Transverse colon (tissue), 4 donors: ENCODE measurements around the gene FAM221A. TPM values are rescaled to one million over a fixed set of nuclear protein-coding genes. Genes with fewer than 3 reads are reported as not detected.
"Not testable (repeated sequence)": the region's sequence is repeated elsewhere in the genome, so short reads cannot be mapped to it uniquely, and the experiment has no call there.

Source experiments
- DNase-seq: peaks from one replicate; pipeline ENCODE4 v3.0.0-alpha.2; 2019
- H3K27ac ChIP-seq, 4 donors: fragments of 200-600 bp; sonication (generic); 2 replicates each; pipeline ENCODE4 v1.5.1; 2016 to 2018; ENCODE audit warnings: inconsistent platforms in 4 of 4
- H3K27me3 ChIP-seq: fragments of 200-600 bp; sonication (generic); 2 replicates; pipeline ENCODE4 v1.5.1; 2017; ENCODE audit warnings: inconsistent platforms
- H3K36me3 ChIP-seq, 4 donors: fragments of 200-600 bp; sonication (generic); 2 replicates each; pipeline ENCODE4 v1.5.1; 2017 to 2019; ENCODE audit warnings: inconsistent platforms in 4 of 4
- H3K4me1 ChIP-seq, 4 donors: fragments of 200-600 bp; sonication (generic); 2 replicates each; pipeline ENCODE4 v1.5.1; 2017 to 2020; ENCODE audit warnings: inconsistent platforms in 4 of 4
- H3K4me3 ChIP-seq, 4 donors: fragments of 200-600 bp; sonication (generic); 1 replicate in 1 of 4; 2 replicates in 3 of 4; pipeline versions ENCODE4 v1.5.1 to v1.6.1; 2017 to 2019; ENCODE audit warnings: inconsistent platforms in 4 of 4
- H3K9me3 ChIP-seq, 2 donors: fragments of 200-600 bp; sonication (generic); 2 replicates each; pipeline ENCODE4 v1.5.1; 2017 to 2019; ENCODE audit warnings: inconsistent platforms in 2 of 2
- EP300 ChIP-seq: sonication (generic); formaldehyde crosslinking; IDR thresholded peaks from one replicate; pipeline ENCODE4 v1.6.1; 2017; ENCODE audit warnings: antibody characterized with exemption, low read depth
- POLR2A ChIP-seq: fragments of 450-650 bp; IDR thresholded peaks from one replicate; pipeline ENCODE4 v1.6.1; 2016; ENCODE audit warnings: antibody characterized with exemption, mild to moderate bottlenecking, moderate library complexity
- POLR2AphosphoS5 ChIP-seq, 3 donors: sonication (generic); formaldehyde crosslinking; IDR thresholded peaks; one replicate each; pipeline ENCODE4 v1.6.1; 2016; ENCODE audit warnings: antibody characterized with exemption in 3 of 3
- WGBS, 2 donors: methylation state at CpG; one replicate each; pipeline ENCODE4 v1.1.5; 2018; ENCODE audit warnings: low coverage in 1 of 2; 5-methylcytosine and 5-hydroxymethylcytosine counted together
- in situ Hi-C, 4 donors: fragments of 200-750 bp; cut with MboI; loops; one replicate each; pipeline versions ENCODE4 v1.15.0 to v1.15.1; 2017; ENCODE audit warnings: low sequenced_read_pairs in 3 of 4, low pct_ligation_motif_present in 1 of 4, low pct_unique_long_range_greater_than_20kb in 1 of 4
- intact Hi-C: fragments of 100-400 bp; cut with DNase I; formaldehyde crosslinking; loops from one replicate; pipeline ENCODE4 v1.15.1; 2023; ENCODE audit warnings: low total_unique reads
- total RNA-seq, 4 donors: library from RNA; depleted of rRNA; stranded (reverse); fragments of >200 nt; gene quantifications; one replicate each; pipeline ENCODE4 v1.1.0, GENCODE V29; 2016
- TF ChIP-seq, protein P1 (sequence below), 5 experiments: fragments of 200-600 bp in 3 of 5; fragments of 450-650 bp in 2 of 5; sonication (generic) in 3 of 5; IDR thresholded peaks; 1 replicate in 2 of 5; 2 replicates in 3 of 5; pipeline ENCODE4 v1.5.1; 2016 to 2017; ENCODE audit warnings: antibody characterized with exemption in 5 of 5, inconsistent platforms in 3 of 5, mild to moderate bottlenecking in 2 of 5, moderate library complexity in 1 of 5

The FAM221A gene
- total RNA-seq, 4 donors from 2014 or later: 7.5 to 18.4 (median 13.1) TPM

DNA sequence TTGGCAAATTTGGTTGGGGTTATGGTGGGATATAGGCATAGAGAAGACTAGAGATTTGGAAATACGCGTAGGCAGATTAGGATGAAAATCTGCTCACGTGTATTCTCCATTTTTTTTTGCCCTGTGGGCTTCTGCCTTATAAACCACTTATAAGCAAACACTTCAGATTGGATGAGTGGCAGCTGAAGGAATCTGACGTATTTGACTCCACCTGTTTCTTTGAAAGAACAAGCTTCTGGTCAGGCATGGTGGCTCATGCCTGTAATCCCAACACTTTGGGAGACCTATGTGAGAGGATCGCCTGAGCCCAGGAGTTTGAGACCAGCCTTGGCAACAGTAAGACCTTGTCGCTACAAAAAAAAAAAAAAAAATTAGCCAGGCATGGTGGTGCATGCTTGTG lies 35.1 kb downstream of the FAM221A start:
- no peak overlapping the region for H3K27ac ChIP-seq
- H3K36me3 ChIP-seq: no peaks in the 10 kb centered on the region
- DNase-seq: no peak
- no peak overlapping the region for H3K4me3 ChIP-seq
- peaks cover 0 to under 1% (median under 1%) of the 10 kb centered on the region in 4 donors for H3K4me1 ChIP-seq
- H3K27me3 ChIP-seq: no peaks in the 10 kb centered on the region
- no peaks in the 10 kb centered on the region for H3K9me3 ChIP-seq
- TF ChIP-seq EP300 (no peak), POLR2A (no peak), POLR2AphosphoS5 (IDR thresholded peaks at IDR 0.05) (no peak)
- TF ChIP-seq, protein P1, sequence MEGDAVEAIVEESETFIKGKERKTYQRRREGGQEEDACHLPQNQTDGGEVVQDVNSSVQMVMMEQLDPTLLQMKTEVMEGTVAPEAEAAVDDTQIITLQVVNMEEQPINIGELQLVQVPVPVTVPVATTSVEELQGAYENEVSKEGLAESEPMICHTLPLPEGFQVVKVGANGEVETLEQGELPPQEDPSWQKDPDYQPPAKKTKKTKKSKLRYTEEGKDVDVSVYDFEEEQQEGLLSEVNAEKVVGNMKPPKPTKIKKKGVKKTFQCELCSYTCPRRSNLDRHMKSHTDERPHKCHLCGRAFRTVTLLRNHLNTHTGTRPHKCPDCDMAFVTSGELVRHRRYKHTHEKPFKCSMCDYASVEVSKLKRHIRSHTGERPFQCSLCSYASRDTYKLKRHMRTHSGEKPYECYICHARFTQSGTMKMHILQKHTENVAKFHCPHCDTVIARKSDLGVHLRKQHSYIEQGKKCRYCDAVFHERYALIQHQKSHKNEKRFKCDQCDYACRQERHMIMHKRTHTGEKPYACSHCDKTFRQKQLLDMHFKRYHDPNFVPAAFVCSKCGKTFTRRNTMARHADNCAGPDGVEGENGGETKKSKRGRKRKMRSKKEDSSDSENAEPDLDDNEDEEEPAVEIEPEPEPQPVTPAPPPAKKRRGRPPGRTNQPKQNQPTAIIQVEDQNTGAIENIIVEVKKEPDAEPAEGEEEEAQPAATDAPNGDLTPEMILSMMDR (IDR thresholded peaks at IDR 0.05): no peak
- in situ Hi-C loops: no loop called here
- intact Hi-C loops: loop anchor here (10.0 kb wide), 1 partner anchor 170 kb away; no protein-coding TSS in a partner anchor
- 72 to 92% methylated on average over 4 to 6 of the region's 6 CpGs for WGBS, 2 donors

GRCh38 chr7:23717788-23718187 lies 37.8 kb downstream of the FAM221A start:
- H3K27ac ChIP-seq: no peak overlapping the region
- no peak overlapping the region for H3K4me3 ChIP-seq
- in situ Hi-C loops (no loop called here), intact Hi-C loops (loop anchor here (10.0 kb wide), 1 partner anchor 173 kb away; no protein-coding TSS in a partner anchor)
- H3K9me3 ChIP-seq: no peaks in the 10 kb centered on the region
- TF ChIP-seq POLR2A: no peak
- no peak for TF ChIP-seq POLR2AphosphoS5 (IDR thresholded peaks at IDR 0.05)
- TF ChIP-seq, protein P1 (IDR thresholded peaks at IDR 0.05): no peak
- no peak for TF ChIP-seq EP300
- H3K4me1 ChIP-seq: peaks cover 0 to 5% (median 0%) of the 10 kb centered on the region in 4 donors
- 73 to 93% methylated on average over 1 of the region's 1 CpG for WGBS, 2 donors
- no peak for DNase-seq
- no peaks in the 10 kb centered on the region for H3K36me3 ChIP-seq
- H3K27me3 ChIP-seq: no peaks in the 10 kb centered on the region

DNA sequence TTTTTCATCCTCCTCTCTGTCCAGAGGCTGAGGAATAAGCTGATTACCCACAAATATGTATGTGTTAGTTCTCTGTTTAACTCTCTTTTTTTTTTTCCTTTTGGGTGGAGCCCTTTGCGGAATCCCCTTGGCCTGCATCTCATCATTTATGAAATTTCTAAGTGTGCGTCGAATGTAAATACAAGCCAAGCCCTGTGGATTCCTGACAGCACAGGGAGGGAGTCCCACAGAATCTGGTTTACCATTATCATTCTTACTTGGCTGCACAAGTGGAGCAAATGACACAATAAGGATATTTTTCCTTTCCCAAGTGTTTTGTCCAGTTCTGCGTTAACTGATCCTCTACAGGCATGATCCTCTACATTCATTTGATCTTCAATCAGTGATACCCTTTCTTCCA lies 41.5 kb downstream of the FAM221A start:
- Histone ChIP-seq H3K27me3 (no peaks in the 10 kb centered on the region), H3K4me1 (peaks cover 0 to 5% (median 0%) of the 10 kb centered on the region in 4 donors), H3K27ac (no peak overlapping the region), H3K9me3 (no peaks in the 10 kb centered on the region), H3K4me3 (no peak overlapping the region), H3K36me3 (no peaks in the 10 kb centered on the region)
- in situ Hi-C loops: no loop called here
- 74 to 76% methylated on average over 3 to 4 of the region's 4 CpGs for WGBS, 2 donors
- DNase-seq: no peak
- intact Hi-C loops: loop anchor here (10.0 kb wide), 1 partner anchor 933 kb away; no protein-coding TSS in a partner anchor
- no peak for TF ChIP-seq EP300

DNA sequence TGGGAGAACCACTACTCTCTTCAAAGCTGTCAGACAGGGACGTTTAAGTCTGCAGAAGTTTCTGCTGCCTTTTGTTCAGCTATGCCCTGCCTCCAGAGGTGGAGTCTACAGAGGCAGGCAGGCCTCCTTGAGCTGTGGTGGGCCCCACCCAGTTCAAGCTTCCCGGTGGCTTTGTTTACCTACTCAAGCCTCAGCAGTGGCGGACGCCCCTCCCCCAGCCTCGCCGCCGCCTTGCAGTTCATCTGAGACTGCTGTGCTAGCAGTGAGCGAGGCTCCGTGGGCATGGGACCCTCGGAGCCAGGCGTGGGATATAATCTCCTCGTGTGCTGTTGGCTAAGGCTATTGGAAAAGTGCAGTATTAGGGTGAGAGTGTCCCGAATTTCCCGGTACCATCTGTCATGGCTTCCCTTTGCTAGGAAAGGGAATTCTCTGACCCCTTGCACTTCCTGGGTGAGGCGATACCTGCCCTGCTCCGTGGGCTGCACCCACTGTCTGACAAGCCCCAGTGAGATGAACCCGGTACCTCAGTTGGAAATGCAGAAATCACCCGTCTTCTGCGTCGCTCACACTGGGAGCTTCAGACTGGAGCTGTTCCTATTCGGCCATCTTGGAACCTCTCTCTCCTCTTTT lies 42.7 kb downstream of the FAM221A start:
- 81 to 86% methylated on average over 5 to 21 of the region's 21 CpGs for WGBS, 2 donors
- H3K4me1 ChIP-seq, H3K9me3 ChIP-seq, H3K27ac ChIP-seq, in situ Hi-C loops, H3K27me3 ChIP-seq, H3K36me3 ChIP-seq, H3K4me3 ChIP-seq: not testable (repeated sequence)
- intact Hi-C loops: loop anchor here (10.0 kb wide), 1 partner anchor 932 kb away; no protein-coding TSS in a partner anchor
- peak; percentile 24 for DNase-seq

GRCh38 chr7:23724113-23724512 lies 44.1 kb downstream of the FAM221A start:
- H3K36me3 ChIP-seq, H3K4me3 ChIP-seq, DNase-seq, H3K27ac ChIP-seq, H3K9me3 ChIP-seq, in situ Hi-C loops, H3K27me3 ChIP-seq, H3K4me1 ChIP-seq: not testable (repeated sequence)
- intact Hi-C loops: loop anchor here (10.0 kb wide), 1 partner anchor 931 kb away; no protein-coding TSS in a partner anchor
- WGBS, 2 donors: 45 to 49% methylated on average over 4 of the region's 4 CpGs
